GM19372 (cell line): ENCODE measurements around the gene MT1HL1.
"Not testable (repeated sequence)": the region's sequence is repeated elsewhere in the genome, so short reads cannot be mapped to it uniquely, and the experiment has no call there.

Source experiments
- ATAC-seq: cut with Tn5 transposase; IDR thresholded peaks from one replicate; pipeline ENCODE4 v1.9.1; 2021; ENCODE audit warnings: mild to moderate bottlenecking, low read depth, moderate library complexity; ENCODE audit not compliant: unreplicated experiment

MT1HL1 gene

GRCh38 chr1:236979149-236979900, 24.9 kb downstream of the MT1HL1 start:
- no peak for ATAC-seq

GRCh38 chr1:236978740-236979139, 25.5 kb downstream of the MT1HL1 start:
- no peak for ATAC-seq

GRCh38 chr1:236975461-236975860, 28.8 kb downstream of the MT1HL1 start:
- no peak for ATAC-seq

- not testable (repeated sequence) for ATAC-seq
Observed at GRCh38 chr1:236974025-236974424, 30.2 kb downstream of the MT1HL1 start.

- no peak for ATAC-seq
Observed at GRCh38 chr1:236966636-236967035, 37.6 kb downstream of the MT1HL1 start.

- no peak for ATAC-seq
Observed at GRCh38 chr1:236963920-236964319, 40.3 kb downstream of the MT1HL1 start.

GRCh38 chr1:236959112-236959511, 45.1 kb downstream of the MT1HL1 start:
- no peak for ATAC-seq

GRCh38 chr1:236957235-236957634, 47.0 kb downstream of the MT1HL1 start:
- no peak for ATAC-seq
